Brain microvascular endothelial cell (primary cell): ENCODE data around the gene DZIP3.

Experiments used
- DNase-seq: peaks from one replicate; pipeline ENCODE4 v3.0.0-alpha.2; 2020
- H3K27ac ChIP-seq: fragments of 250-450 bp; sonication (Bioruptor Pico); 2 replicates; pipeline ENCODE4 v1.5.1; 2020; ENCODE audit warnings: mild to moderate bottlenecking, moderate library complexity
- H3K27me3 ChIP-seq: fragments of 250-450 bp; sonication (Bioruptor Pico); replicated peaks from 2 replicates; pipeline ENCODE4 v1.5.1; 2020; ENCODE audit warnings: mild to moderate bottlenecking
- H3K36me3 ChIP-seq: fragments of 250-450 bp; sonication (Bioruptor Pico); replicated peaks from 2 replicates; pipeline ENCODE4 v1.5.1; 2020; ENCODE audit warnings: mild to moderate bottlenecking
- H3K4me3 ChIP-seq: 2 replicates; pipeline ENCODE4 v1.5.1; 2011; ENCODE audit warnings: low read depth, mild to moderate bottlenecking, control low read depth, low read length, moderate library complexity
- in situ Hi-C: cut with HindIII; loops from 2 replicates; pipeline ENCODE4 v1.10.0; 2017; ENCODE audit warnings: low sequenced_read_pairs, low pct_ligation_motif_present
- TF ChIP-seq, protein P1 (sequence below): IDR thresholded peaks from 2 replicates; pipeline ENCODE4 v1.5.1; 2011; ENCODE audit warnings: low read depth, mild to moderate bottlenecking, moderate library complexity, low read length, control low read depth, inconsistent platforms; ENCODE audit errors: missing control alignments

The DZIP3 gene

DNA sequence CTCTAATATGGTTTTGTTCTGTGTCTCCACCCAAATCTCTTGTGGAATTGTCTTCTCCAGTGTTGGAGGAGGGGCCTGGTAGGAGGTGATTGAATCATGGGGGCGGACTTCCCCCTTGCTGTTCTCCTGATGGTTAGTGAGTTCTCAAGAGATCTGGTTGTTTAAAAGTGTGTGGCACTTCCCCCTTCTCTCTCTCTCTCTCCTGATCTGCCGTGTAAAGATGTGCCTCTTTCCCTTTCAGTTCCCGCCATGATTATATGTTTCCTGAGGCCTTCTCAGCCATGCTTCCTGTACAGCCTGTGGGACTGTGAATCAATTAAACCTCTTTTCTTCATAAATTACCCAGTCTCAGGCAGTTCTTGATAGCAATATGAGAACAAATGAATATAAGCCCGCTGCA, 134.6 kb downstream of the DZIP3 start:
- TF ChIP-seq, protein P1, sequence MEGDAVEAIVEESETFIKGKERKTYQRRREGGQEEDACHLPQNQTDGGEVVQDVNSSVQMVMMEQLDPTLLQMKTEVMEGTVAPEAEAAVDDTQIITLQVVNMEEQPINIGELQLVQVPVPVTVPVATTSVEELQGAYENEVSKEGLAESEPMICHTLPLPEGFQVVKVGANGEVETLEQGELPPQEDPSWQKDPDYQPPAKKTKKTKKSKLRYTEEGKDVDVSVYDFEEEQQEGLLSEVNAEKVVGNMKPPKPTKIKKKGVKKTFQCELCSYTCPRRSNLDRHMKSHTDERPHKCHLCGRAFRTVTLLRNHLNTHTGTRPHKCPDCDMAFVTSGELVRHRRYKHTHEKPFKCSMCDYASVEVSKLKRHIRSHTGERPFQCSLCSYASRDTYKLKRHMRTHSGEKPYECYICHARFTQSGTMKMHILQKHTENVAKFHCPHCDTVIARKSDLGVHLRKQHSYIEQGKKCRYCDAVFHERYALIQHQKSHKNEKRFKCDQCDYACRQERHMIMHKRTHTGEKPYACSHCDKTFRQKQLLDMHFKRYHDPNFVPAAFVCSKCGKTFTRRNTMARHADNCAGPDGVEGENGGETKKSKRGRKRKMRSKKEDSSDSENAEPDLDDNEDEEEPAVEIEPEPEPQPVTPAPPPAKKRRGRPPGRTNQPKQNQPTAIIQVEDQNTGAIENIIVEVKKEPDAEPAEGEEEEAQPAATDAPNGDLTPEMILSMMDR: no peak
- in situ Hi-C loops: no loop called here

DNA sequence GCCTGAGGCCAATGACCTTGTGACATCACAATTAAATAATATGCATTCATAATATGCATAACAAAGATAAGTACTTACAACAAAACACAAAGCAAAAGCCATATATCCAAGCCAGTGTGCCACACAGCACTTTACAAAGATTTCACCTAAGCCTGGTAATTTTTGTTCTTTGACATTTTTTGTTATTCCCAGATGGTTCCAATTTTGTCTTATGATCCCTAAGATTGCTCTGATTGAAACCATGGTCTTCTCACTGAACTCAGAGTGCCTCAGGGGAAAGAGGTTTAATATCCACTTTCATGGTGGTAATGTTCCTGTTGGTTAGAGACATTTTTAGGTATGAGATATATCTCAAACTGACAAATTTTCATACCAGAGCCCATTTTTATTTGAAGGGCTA, 138.6 kb downstream of the DZIP3 start:
- Histone ChIP-seq H3K36me3 (no peaks in the 10 kb centered on the region), H3K4me3 (no peak overlapping the region), H3K27me3 (no peaks in the 10 kb centered on the region), H3K27ac (no peak overlapping the region)
- TF ChIP-seq, protein P1: no peak
- in situ Hi-C loops: no loop called here
- DNase-seq: no peak

More for the DNA sequence above, 134.6 kb downstream of the DZIP3 start:
- DNase-seq: no peak
- Histone ChIP-seq H3K36me3 (no peaks in the 10 kb centered on the region), H3K4me3 (no peak overlapping the region), H3K27me3 (no peaks in the 10 kb centered on the region), H3K27ac (no peak overlapping the region)

DNA sequence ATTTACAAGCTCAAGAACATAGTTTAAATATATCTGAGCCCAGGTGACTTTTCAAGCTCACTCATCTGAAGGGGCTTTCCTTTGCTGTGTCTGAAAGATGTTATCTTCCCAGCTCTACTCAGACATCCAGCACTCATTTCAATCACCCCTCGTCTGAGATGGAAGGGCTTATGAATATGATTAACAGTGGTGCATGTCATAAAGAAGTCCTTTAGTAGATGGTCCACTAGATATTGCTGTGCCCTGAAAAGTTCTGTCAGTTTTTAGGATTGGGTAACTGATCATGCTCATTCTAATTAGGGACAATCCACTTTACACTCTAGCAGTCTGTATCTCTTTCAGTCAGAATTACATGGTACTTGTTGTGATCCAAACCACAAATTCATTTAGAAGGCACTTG, 139.4 kb downstream of the DZIP3 start:
- no peak for DNase-seq
- H3K36me3 ChIP-seq: no peaks in the 10 kb centered on the region
- H3K27me3 ChIP-seq: no peaks in the 10 kb centered on the region
- no peak overlapping the region for H3K4me3 ChIP-seq
- no peak overlapping the region for H3K27ac ChIP-seq
- in situ Hi-C loops: no loop called here
- TF ChIP-seq, protein P1: no peak

DNA sequence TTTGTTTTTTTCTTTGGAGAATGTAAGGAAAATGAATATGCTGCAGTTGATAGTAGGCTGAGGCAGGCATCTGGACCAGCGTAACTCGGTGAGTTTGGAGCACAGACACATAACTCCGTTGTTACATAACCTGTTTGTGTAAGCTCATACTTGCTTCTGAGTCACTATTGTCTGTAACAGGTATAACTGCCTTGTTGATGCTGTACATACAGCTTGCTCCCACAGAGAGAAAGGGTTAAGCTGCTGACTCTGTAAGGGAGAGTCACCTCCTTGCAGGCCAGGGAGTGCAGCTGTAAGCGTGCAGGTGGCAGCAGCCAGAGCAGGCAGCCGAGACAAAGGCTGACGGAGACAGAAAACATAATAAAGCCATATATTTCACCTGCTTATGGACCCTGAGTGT, 147.3 kb downstream of the DZIP3 start:
- in situ Hi-C loops: no loop called here
- no peak for DNase-seq
- H3K27ac ChIP-seq: no peak overlapping the region
- no peaks in the 10 kb centered on the region for H3K36me3 ChIP-seq
- no peak overlapping the region for H3K4me3 ChIP-seq
- TF ChIP-seq, protein P1: no peak
- no peaks in the 10 kb centered on the region for H3K27me3 ChIP-seq

DNA sequence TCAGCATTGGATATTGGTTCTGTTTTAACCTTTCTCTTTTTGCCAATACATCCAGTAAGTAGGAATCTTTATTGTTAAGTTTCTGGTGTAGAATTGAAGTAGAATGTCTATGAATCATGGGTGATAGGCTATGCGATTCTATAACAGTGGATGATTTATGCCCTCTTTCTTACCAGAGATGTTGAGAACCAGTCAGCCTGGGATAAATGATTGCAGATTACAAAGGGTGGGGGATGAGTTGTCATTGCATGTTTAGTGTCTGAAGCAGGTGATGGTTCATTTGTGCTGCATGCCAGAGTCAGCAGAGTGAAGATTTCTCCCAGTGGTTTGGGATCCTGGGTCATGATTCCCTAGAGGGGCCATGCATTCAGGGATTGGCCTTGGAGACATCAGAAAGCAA, 153.4 kb downstream of the DZIP3 start:
- in situ Hi-C loops: no loop called here
- no peaks in the 10 kb centered on the region for H3K36me3 ChIP-seq

More for the DNA sequence above, 153.4 kb downstream of the DZIP3 start:
- TF ChIP-seq, protein P1: no peak
- no peak for DNase-seq
- Histone ChIP-seq H3K27me3 (no peaks in the 10 kb centered on the region), H3K27ac (no peak overlapping the region), H3K4me3 (no peak overlapping the region)
